NK-92 treated with Interleukin-12 subunit alpha and Interleukin-12 subunit beta, amount 100 ng/mL, for 24 hours (cell line): ENCODE results near the gene FAM227B.

Source experiments
- DNase-seq: peaks from one replicate; lab custom pipeline; 2025; lab: John Stamatoyannopoulos, UW

FAM227B gene

DNA sequence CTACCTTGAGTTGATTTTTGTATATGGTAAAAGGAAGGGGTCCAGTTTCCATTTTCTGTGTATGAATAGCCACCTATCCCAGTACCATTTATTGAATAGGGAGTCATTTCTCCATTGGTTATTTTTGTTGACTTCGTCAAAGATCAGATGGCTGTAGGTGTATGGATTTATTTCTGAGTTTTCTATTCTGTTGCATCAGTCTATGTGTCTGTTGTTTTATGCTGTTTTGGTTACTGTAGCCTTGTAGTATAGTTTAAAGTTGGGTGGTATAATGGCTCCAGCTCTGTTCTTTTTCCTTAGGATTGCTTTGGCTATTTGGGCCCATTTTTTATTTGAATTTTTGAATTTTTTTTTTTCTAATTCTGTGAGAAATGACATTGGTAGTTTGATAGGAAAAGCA lies 323.0 kb downstream of the FAM227B start:
- no peak for DNase-seq

DNA sequence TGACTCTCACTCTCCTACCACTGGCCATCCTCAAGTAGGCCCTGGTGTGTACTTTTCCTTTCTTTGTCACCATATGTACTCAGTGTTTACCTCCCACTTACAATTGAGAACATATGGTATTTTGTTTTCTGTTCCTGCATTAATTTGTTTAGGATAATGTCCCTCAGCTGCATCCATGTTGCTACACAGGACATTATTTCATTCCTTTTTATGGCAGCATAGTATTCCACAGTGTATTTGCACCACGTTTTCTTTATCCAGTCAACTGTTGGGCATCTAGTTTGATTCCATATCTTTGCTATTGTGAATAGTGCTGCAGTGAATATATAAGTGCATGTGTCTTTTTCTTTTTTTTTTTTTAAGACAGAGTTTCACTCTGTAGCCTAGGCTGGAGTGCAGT lies 324.4 kb downstream of the FAM227B start:
- no peak for DNase-seq

DNA sequence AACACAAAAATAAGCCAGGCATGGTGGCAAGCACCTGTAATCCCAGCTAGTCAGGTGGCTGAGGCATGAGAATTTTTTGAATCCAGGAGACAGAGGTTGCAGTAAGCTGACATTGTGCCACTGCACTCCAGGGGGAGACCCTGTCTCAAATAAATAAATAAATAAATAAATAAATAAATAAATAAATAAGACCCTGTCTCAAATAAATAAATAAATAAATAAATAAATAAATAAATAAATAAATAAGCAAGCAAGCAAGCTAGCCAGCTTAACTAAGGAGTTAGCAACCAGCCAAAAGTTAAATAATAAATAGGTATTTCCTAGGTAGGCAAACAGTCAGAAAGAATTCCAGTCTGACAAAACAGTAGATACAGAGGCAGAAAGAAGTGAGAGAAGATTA lies 326.7 kb downstream of the FAM227B start:
- DNase-seq = no peak

- DNase-seq = no peak
These were observed 330.4 kb downstream of the FAM227B start for GRCh38 chr15:49290191-49290590.

DNA sequence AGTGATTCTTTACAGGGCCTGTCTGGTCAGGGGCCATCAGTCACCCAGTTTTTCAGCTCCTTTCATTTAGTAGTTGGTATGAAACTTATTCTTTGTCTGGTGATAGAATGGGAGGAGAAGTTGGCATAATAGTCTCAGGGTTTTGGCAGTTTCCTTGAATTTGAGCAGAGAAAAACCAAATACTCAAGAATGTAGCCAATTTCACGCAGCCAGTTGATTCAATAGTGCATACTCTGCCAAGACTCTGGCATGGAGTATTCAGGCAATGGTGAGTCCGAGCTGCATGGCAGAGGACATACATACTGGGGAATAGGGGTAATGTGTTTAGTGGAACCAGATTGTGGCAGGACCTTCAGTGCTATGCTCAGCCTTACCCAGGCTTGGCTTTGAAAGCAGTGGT lies 332.2 kb downstream of the FAM227B start:
- no peak for DNase-seq

DNA sequence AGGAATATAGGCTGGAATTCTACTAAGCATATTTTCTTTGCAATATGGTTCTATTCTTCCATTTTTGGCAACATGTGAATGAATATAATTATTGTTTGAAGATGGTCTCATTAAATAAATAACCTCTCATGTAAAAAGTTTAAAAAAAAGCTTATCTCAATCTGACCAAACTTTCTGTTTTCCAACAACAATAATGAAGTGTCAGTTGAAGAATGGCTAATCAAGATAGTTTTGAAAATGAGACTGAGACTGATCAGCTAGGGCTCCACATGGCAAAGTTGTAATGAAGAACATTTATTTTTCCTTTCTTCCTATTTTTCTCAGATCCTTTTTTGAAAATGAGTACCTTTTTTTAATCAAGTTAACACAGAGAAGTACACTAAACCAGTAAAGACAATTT lies 333.1 kb downstream of the FAM227B start:
- DNase-seq = no peak

- no peak for DNase-seq
These were observed 333.8 kb downstream of the FAM227B start for GRCh38 chr15:49286649-49287404.

DNA sequence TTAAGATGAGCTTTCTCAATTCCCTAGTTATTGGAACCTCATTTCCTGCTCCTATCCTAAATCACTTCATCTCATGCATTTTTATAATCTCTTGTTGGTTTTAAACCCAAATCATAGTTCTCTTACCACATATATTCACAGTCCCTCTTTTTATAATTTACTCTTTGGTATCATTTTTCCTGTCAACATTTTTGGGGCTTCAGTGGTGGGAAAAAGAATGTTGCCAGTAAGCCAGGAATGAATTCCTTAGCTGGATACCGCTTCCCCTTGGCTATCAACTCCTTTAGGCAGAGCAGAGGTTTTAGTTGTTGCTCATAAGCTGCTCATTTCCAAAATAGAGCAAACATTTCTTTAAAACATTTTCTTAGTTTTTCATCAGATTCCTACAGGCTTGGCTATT lies 338.3 kb downstream of the FAM227B start:
- DNase-seq = no peak

DNA sequence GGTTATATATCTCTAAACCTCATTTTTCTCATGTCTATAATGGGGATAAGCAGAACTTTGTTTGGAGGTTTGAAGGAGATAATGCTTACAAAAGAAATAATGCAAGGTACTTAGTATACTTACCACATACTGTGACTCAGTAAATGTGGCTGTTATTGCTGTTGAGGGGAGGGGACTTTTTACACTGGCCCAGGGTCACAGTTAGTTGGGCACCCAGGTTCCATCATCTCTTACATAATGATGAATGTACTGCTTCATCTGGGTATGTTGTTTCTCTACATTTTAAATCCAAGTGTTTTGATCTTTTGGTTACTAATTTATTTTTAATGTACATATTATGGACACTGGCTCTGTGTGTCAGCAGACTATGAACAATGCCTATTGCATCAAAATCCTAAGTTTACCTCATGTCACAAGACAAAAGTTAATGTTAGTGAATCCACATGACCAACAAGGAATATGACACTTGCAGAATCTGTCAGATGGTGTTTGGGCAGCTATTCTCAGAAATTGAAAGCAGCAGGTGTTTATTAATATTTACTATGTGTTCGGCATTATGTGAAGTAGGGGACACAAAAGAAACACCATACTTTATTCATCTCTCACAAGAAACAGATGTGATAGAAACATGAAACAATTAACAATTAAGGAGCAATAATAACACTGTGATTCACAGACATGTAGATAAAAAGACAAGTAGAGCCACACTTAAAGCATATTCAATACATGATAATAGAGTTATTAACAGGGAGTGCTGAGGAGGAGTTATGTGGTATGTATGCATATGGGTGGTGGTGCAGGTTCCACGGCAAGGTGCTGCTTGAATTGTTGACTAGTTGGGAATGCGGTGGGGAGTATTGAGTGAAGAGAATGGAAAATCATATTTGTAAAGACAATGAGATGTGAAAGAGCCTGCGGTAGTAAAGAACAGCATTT lies 340.8 kb downstream of the FAM227B start:
- DNase-seq = no peak

DNA sequence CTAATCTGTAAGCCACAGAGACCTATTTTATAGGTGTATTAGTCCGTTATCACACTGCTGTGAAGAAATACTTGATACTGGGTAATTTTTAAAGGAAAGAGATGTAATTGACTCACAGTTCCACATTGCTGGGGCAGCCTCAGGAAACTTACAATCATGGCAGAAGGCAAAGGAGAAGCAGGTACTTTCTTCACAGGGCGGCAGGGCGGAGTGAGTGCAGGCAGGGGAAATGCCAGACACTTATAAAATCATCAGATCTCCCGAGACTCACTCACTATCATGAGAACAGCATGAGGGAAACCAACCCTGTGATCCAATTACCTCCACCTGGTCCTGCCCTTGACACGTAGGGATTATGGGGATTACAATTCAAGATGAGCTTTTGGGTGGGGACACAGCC lies 341.9 kb downstream of the FAM227B start:
- no peak for DNase-seq
